Limb (tissue), 2 donors: ENCODE measurements around the gene HLA-G.

Experiments
- DNase-seq, 2 donors: peaks; one replicate each; pipeline ENCODE4 v3.0.0-alpha.2; 2016; ENCODE audit errors: extremely low spot score in 2 of 2

HLA-G gene

DNA sequence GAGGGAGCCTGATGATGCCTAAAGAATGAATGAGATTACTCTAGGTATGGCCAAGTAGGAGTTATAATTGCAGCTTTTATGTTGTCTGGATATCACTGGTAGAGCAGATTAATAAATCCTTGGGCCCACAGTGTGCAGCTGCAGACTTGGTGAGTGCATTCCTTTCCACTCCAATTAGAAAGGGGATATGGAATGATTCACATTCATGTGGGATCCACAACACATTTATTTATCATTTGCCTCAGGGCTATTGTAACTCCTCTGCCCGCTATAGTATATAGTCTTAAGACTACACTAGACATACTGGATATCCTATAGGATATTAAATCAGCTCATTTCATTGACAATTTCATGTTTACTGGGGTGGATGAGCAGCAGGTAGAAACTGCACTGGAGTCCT is 11.6 kb upstream of the HLA-G start:
- no peak for DNase-seq

GRCh38 chr6:29818892-29819291 is 8.7 kb upstream of the HLA-G start:
- no peak for DNase-seq

DNA sequence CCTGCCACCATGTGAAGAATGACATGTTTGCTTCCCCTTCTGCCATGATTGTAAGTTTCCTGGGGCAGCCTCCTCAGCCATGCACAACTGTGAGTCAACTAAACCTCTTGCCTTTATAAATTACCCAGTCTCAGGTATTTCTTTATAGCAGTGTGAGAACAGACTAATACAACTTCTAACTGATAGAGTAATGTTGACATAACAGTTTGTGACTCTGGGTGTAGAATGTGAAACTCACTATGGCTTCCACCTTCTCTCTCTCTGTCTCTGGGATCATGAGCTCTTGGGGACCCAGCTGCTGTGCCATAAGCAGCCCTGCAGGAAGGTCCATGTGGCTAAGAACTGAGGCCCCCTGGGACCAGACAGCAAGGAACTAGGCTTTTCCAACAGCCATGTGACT is 3.5 kb upstream of the HLA-G start:
- DNase-seq = no peak

DNA sequence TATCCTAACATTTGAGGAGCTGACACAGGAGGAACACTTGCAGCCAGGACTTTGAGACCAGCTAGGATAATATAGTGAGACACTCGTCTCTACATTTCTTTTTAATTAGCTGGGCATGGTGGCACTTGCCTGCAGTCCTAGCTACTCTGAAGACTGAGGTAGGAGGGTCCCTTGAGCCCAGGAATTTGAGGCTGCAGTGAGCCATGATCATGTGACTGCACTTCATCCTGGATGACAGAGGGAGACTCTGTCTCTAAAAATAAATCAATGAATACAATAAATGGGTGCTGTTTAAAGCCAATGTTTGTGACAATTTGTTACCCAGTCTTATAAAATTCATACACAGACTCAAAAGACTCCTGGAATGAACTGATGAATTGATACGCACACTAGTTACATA is 1.8 kb upstream of the HLA-G start:
- no peak for DNase-seq

GRCh38 chr6:29826271-29826670 is 1.4 kb upstream of the HLA-G start:
- DNase-seq = no peak

DNA sequence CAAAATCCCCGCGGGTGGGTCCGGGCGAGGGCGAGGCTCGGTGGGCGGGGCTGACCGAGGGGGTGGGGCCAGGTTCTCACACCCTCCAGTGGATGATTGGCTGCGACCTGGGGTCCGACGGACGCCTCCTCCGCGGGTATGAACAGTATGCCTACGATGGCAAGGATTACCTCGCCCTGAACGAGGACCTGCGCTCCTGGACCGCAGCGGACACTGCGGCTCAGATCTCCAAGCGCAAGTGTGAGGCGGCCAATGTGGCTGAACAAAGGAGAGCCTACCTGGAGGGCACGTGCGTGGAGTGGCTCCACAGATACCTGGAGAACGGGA is 809 bp downstream of the HLA-G start:
- no peak for DNase-seq

DNA sequence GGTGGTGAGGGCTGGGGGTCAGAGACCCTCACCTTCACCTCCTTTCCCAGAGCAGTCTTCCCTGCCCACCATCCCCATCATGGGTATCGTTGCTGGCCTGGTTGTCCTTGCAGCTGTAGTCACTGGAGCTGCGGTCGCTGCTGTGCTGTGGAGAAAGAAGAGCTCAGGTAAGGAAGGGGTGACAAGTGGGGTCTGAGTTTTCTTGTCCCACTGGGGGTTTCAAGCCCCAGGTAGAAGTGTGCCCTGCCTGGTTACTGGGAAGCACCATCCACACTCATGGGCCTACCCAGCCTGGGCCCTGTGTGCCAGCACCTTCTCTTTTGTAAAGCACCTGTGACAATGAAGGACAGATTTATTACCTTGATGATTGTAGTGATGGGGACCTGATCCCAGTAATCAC is 2.1 kb downstream of the HLA-G start:
- no peak for DNase-seq

DNA sequence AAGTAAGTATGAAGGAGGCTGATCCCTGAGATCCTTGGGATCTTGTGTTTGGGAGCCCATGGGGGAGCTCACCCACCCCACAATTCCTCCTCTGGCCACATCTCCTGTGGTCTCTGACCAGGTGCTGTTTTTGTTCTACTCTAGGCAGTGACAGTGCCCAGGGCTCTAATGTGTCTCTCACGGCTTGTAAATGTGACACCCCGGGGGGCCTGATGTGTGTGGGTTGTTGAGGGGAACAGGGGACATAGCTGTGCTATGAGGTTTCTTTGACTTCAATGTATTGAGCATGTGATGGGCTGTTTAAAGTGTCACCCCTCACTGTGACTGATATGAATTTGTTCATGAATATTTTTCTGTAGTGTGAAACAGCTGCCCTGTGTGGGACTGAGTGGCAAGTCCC is 2.8 kb downstream of the HLA-G start:
- DNase-seq = no peak

- peak in 1 of 2 donors; percentile 4 for DNase-seq
Measured at GRCh38 chr6:29831776-29832175, 4.2 kb downstream of the HLA-G start.

DNA sequence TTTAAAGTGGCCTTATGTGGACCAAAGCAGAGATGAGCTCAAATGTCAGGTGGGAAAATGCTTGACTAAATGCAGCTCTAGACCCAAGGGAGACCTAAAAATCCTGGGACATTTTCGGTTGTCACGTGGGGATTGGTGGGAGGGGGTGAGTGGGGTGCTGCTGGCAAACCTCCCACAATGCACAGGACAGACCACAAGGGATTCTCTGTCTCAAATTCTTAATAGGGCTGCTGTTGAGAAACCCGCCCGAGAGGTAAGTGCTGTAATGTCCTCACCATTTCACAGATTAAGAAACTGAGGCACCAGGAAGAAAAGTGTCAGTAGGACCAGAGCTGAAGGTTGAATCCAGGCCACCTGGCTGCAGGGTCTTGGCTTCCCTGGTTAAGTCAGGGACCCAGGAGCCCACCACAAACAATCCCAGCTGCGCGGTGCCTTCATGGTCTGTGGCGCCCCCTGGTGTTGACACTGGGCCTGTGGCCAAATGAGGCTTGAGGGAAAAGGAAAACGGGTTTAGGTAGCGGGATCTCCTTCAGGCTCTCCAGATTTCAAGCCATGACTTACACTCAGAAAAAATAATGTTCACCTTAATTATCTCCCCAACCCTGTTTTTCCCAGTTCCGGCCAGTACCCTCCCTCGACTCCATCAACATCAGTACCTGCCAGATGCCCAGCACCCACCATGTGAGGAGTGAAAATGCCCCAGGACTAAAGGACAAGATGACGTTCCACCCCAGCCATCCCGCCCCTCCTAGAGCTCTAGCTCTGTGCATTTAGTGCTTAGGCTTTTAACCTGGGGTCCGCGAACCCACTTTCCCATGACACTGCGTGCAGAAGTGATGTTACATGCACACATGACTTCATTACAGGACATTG is 7.2 kb downstream of the HLA-G start:
- peak in 1 of 2 donors; percentile 52 for DNase-seq

DNA sequence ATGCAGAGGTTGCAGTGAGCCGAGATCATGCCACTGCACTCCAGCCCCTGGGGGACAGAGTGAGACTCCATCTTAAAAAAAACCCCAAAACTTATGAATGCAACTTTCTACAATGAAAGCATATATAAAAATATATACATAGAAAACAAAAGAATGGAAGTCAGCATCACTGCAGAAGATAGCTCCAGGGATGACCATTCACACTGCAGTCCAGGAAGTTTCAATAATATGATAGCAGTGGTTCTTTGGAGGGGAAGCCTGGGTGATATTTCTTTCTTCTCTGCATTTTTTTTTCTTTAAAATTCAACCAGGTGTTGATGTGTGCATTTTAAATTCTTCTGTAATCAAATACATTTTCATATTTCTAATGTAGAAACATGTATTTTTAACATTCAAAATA is 12.3 kb downstream of the HLA-G start:
- no peak for DNase-seq

- no peak for DNase-seq
Measured at GRCh38 chr6:29841030-29841429, 13.4 kb downstream of the HLA-G start.

DNA sequence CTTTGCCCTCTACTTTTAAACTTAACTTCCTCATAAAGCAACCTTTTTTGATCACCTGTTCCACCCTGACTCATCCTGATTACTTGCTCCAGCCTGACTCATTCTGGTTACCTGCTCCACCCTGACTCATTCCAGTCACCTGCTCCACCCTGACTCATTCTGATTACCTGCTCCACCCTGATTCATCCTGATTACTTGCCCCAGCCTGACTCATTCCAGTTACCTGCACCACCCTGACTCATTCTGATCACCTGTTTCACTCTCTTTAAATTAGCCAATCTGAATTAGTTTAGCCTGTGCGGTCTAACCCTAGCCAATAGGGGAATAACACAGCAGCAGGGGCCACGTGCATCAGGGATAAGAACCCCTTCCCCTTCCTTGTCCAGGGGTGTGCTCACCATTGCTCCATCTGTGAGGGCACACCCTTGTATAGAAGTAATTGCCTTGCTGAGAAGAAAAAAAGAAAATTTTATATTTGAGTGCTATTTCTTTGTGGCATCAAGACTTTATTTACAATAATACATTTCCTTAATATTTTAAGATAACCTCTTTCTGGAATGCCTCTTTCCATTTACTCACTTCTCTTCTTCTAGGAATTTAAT is 17.9 kb downstream of the HLA-G start:
- DNase-seq = no peak

DNA sequence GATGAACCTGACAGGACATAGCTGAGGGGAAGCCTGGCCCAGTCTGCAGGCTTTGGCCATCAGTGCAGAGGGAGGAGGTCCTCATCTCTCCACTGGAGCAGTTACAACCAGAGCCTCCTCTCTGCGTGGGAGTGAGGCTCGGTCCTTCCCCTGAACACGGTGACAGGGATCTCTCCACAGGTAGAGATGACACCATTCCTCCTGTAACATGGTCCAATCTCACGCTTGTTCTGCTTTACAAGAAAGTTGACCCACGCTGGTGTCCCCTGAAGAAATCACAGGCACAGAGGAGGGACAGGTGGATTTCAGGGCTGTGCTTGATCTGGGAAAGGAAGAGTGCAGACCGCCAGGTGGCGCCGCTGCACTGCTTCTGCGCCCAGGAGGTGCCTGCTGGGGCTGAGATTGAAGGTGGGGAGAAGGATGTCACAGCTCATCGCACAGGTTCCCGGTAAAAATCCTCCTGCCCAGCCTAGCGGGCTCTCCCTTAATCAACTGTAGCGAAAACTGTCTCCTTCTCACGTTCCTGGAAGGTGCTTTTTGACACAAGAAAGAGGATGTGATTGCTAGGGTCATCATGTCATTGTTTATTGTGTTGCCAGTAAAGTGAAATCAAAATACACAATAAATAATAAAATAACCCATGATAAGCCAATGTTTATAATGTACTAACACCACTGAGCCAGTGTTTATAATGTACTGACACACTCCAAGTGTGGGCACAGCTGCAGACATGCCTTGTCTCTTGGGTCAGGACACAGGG is 20.4 kb downstream of the HLA-G start:
- peak; percentile 43 to 87 for DNase-seq

DNA sequence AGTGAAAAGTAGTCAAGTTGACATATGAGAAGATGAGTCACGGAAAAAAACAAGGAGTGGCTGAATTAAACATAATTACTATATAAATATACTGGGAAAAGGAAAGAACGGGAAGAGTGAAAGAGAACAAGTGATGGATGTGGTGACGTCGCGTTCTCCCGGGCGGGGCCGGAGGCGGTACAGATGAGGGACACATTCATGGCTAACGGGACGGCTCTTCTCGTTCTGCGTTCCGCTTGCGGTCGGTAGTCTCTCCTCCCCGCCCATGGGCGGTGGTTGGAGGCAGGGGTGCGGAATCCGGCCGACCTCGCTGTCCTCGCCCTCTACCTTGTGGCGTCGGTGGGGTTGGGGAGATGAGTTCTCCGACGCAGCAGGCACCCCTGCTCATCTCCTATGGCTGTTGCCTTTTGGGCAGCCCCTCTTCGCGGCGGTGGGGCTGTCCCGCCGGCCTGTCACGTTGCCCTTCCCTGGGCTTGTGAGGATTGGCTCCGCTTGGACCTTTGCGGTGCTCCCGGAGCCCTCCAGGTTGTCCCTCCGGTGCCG is 22.5 kb downstream of the HLA-G start:
- no peak for DNase-seq

DNA sequence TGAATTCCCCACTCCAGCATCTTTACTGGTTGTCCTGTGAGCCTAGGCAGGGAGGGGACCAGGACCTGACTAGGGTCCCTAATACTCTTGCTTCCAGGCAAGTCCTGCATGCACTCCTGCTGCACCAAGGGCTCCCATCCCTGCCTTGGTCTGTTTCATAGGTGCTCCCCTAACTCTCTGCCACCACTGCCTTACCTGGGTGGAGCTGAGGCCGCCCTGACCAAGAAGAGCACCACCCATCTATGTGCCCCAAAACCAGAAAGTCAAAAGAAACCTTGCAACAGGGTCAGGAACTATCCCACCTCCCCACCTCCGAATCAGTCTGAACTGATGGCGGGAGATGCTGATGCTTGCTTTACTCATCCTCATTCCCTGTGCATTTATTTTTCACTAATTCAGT is 23.6 kb downstream of the HLA-G start:
- no peak for DNase-seq

- no peak for DNase-seq
Measured at GRCh38 chr6:29853245-29853644, 25.6 kb downstream of the HLA-G start.

DNA sequence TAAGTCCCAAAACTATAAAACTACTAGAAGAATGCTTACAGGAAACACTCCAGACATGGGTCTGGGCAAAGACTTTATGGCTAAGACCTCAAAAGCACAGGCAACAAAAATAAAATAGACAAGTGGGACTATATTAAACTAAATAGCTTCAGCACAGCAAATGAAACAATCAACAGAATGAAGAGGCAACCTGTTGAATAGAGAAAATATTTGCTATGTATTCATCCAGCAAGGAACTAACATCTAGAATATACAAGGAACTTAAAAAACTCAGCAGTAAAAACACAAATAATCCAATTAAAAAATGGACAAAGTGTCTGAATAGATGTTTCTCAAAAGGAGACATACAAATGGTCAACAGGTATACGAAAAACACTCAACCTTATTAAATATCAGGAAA is 30.4 kb downstream of the HLA-G start:
- no peak for DNase-seq

DNA sequence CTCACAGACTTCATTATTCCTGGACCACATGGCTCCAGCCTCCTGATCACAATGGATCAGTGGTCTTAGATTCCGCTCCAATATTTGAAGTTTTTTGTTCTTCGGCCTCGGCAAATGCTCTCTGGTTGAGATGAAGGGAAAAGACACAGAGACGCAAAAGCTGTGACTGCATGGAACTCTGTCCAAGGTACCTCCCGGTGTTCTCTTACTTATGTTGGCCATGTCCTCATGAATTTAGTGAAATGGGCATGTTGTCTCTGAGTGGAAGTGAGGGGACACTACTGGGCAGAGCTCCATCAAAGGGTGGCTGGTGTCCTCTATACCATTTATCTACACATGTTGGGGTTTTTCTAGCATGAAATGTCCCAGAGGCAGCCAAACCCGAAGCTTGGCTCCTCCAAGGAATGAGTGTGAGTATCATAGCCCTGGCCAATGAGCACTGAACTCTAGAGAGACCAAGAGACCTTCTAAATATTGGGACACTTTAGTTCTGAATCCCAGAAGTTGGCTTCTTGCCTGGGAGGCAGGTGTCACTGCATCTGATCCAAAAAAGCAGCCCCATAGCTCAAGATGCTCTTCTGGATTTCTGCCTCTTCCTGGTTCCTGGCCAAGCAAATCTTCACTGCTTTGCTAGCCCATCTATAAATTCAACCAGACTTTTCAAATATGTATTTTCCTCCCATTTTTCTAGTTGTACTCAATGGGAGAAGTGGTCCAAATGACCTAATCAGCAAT is 34.1 kb downstream of the HLA-G start:
- no peak for DNase-seq

DNA sequence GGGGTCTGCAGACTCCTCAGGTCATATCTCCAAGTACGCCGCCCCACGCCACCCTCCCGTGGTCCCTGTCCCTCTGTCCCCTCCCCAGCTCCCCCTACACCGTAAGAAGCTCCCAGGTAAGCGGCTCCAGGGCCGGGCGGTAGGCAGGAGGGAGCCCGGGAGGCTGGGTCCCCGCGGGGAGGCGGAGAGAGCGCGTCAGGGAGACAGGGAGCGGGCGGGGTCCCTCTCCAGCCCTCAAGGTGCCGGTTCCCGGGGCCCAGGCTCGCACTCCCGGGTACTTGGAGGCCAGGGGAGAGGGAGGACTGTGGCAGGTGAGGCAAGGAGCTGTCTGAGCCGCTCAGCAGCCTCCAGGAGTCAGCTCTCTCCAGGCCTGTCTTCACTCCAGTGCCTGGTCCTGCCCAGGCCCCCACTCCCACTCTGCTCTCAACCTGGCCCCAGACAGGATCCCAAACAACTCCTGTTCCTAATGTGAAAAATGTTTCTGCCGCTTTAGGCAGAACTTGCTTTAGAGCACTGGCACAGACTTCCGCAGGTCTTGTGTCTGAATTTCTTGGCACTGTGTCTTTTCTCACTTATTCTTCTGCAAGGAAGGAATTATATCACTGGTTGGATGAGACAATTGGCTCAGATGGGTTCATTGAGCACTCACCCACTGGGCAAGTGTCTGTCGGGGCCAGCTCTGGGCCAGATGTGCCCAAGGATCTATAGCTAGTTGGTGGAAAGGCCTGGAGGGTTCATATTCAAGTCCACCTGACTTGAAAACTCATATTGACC is 36.6 kb downstream of the HLA-G start:
- no peak for DNase-seq

DNA sequence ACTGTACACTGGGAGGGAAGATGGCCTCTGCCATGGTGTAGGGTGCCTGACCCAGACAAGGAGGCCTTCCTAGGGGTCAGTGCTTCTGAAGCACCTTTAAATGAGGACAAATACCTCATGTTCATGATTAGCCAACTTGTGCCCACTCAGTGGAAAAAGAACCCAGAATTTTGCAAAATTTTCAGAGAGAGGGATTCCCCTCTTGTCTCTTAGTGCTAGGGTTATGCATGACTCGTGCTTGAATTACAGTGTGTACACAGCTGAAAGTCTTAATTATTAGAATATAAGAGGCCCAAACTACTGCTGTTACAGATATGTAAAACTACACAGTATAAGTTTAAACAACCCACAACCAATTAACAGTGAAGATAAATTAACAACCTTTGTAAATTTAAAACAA is 38.0 kb downstream of the HLA-G start:
- no peak for DNase-seq
